ENCODE results near the gene PACRGL.

Gene PACRGL
- long read RNA-seq, donor 1, partial matches to known transcripts = 0 of 1 reads
- long read RNA-seq, donor 1, other reads (novel, unspliced or antisense) = 0 of 1 reads
- long read RNA-seq, donor 2, partial matches to known transcripts = 0 of 1 reads
- long read RNA-seq, donor 2, other reads (novel, unspliced or antisense) = 0 of 1 reads
- long read RNA-seq, donor 3 = 0 reads
- long read RNA-seq, donor 4, partial matches to known transcripts = 0 of 1 reads
- long read RNA-seq, donor 4, other reads (novel, unspliced or antisense) = 0 of 1 reads
- long read RNA-seq, donor 5 = 0 reads
- long read RNA-seq, donor 6, partial matches to known transcripts = 6 of 6 reads
- long read RNA-seq, donor 6, other reads (novel, unspliced or antisense) = 0 of 6 reads
- long read RNA-seq, donor 7, partial matches to known transcripts = 0 of 1 reads
- long read RNA-seq, donor 7, other reads (novel, unspliced or antisense) = 0 of 1 reads
- long read RNA-seq, donor 8 = 0 reads

DNA sequence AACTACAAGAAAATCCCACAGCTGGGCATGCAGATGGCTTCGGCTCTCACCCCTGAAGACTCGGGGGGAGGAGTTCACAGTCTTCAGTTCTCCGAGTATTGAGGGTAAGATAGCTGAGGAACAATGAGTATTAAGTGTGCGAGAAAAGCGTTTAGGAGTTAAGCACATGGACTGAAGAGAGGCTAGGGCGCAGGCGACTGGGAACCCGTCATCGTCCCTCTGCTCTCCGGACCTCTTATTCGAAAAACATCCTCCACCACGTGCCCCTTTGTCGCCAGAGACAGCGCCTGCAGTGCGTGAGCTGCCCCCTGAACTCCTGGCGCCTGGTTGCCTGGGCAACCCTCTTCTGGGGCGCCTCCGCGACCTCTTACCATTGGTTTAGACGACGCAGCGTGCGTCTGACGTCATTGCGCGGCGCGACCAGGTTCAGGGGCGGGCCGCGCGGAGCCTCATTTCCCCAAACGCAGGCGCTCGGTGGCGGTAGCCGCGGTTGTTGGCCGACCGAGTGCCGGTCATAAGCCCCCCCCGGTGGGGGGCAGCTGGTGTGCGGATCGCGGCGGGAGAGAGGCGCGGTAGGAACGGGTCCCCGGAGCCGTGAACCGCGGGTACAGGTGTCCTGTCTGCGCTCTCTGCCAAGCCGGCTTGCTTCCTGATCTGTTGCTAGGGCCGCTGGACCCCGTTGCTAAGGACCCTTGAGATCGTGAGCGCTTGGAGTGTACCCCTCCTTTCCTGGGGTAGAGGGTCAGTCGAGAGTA lies at the start of gene PACRGL:
TSS of gene PACRGL (plus strand) at position 452 of the 755 bp plus-strand sequence. CDS start 4,024 bp downstream, outside the sequence.
- DNase-seq = peak; percentile 94

DNA sequence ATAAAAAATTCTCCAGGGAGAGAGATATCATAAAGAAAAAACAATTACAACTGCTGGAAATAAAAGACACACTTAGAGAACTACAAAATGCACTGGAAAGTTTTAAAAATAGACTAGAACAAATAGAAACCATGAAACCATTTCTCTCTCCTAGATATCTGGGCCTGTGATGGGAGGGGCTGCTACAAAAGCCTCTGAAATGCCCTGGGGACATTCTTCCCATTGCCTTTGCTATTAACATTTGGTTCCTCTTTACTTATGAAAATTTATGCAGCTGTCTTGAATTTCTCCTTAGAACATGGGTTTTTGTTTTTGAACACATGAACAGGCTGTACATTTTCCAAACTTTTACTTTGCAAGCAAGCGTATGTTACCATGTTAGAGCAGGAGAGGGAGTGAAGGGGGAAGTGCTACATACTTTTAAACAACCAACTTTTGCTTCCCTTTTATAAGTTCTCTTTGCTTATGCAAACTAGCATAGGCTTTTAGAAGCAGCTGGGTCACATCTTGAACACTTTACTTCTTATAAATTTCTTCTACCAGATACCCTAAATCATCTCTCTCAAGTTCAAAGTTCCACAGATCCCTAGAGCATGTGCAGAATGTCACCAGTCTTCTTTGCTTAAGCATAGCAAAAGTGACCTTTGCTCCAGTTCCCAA lies 47.9 kb upstream of the PACRGL start:
- no peak for DNase-seq

DNA sequence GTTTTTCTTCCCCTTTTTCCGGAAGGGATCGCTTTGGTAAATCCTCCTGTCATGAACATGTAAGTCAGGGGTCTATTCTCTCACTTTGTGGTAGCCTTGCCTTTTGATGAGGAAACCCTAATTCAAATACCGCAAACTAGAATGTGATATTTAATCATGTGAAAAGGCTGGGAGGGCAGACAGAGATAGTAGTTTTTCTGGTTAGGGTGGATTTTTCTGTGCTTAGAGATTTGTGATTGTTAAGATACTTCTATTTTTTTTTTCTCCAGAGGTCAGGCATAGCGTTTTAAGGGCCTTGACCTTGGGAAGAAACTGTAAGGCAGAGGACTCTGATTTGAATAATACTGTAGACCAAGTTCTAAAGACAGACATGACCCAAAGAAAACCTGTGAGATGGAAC lies 41.8 kb upstream of the PACRGL start:
- no peak for DNase-seq

DNA sequence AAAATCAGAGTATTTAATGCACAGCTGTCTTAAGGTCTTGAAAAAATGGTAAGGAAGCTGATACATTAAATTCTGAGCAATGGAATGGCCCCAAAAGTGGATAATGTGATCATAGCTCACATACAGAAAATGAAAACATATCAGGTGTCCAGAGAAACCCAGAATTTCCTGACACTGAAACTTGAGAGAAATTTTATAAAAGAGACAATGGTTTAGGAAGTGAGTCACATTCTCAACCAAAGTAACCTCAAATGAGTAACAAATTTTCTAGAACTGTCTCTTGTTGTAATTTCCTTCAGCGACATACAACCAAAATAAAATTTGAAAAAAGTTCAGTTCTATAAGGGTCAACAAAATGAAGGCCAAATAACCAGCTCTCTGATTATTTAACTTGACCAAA lies 37.4 kb upstream of the PACRGL start:
- no peak for DNase-seq

DNA sequence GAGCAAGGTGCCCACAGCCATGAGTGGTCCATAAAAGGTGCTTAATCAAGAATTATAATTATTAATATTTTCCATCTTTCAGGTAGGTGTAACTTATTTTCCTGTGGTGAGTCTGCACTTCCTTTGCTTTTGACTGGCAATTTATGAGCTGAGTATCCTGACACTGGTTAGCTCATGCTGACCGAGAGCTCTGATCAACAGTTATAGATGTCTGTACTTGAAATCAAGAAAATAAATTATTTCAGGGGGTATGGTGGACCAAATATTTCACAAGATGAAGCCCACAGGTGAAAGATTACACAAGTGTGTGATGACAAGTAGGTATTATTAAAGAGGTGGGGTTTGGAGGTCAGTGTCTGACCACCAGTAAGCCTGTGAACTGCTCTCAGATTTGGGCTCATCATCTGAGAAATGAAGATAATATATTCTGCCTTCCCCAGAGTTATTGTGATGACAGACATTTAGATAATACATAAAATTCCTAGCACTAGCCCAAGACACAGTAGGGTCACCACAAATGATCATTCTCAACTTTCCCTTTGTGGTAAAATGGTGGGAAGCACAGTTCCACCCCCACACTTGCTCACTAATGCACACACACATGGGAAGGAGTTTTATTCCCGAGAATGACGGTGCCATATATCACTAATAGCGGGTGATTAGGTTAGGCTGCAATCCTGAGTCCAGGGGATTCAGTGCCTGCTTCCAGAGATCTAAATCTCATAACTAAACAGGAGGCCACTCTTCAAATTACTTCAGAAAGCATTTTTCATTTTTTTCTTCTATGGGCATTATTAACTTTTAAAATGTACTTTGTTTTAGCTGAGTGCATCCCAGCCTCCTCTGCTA lies 34.0 kb upstream of the PACRGL start:
- DNase-seq = no peak

DNA sequence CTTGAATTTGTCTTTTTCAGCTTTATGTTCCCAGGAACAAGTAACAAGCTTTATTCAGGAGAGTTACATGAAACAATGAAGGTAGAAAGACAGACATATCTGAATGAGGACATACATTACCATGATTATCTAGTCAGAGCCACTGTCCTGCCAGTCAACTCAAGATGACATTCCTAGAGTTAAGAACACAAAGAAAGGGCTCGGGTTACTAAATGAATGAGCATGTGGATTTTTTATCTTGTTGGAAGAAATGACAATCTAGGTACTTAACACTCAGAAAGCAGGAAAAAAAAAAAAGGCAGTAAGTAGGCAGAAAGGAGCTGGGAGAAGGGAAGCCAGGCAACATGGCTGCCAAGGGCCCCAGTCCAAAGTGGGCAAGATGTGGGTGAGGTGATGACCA lies 28.0 kb upstream of the PACRGL start:
- DNase-seq = no peak

DNA sequence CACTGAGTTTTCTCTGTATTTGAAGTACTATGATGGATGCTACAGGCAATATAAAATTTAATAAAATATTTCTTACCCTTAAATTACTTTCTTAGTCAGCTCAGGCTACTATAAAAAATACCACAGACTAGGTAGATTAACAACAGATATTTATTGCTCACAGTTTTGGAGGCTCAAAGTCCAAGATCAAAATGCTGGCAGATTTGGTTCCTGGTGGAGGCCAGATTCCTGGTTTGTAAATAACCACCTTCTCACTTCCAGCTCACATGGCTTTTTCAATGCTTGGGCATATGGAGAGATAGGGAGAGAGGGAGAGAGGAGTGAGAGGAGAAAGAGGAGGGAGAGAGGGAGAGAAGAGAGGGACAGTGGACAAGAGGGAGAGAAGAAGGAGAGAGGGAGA lies 24.5 kb upstream of the PACRGL start:
- no peak for DNase-seq

DNA sequence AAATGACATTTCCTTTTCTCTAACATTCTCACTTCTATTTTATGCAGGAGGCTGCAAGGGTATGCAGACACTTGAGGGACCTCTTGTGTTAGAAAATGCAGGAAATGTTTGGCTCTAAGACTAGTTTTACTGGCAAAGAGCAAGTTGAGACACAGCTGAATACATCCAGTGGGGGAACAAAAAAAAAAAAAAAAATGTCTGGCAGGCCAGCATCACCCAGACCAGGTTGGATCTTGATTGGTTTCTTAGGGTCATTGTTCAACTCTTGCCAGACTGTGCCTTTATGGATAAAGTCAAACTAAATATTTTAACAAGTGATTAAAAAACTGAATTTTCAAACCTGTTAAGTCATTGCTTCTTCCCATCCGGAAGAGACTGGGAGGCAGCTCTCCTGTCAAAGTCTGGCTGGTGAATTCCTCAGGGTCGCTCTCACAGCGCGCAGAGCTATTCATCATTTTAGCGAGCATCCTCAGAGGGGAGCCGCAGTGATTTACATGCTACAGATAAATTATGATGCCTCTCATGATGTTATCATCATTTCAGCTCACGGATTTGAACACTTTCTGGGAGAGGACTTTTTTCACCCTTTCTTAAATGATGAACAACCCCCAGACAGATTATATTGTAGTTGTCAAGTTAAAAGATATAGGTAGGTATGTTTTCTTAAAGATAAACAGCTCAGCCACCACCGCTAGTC lies 23.6 kb upstream of the PACRGL start:
- peak; percentile 26 for DNase-seq

DNA sequence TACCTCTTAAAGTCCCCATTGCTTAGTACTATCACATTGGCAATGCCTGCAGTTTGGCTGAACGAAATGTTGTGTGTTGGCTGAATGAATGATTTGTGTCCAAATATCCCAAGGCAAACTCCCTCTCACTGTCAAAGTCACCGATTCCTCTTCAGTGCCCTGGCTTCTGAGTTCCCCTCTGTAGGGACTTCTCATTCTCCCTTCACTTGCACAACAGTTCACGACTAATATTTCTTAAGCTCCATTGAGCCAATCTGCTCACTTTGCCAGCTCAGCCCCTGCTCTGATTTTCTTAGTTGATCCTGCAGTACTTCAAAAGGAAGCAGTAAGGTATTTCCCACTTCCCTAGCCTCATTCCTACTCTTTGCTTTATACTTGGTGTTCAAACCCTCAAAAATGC lies 21.9 kb upstream of the PACRGL start:
- DNase-seq = no peak

DNA sequence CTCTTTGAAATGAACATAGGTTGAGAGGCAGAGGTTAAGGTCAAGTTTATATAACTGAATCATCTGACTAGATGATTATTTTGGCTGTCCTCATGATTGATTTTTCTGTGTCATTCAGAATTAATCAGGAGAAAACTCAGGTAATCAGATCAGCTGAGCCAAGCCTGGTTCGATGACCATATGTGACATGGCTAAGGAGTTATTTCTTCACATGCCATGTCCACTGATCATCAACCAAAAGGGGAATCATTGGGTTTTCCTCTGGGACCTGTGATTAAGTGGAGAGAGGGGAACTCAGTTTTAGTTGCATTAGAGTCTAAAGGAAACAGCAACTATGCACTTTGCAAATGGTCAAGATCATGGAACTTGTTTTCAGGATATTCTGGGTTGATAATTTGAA lies 20.3 kb upstream of the PACRGL start:
- no peak for DNase-seq

DNA sequence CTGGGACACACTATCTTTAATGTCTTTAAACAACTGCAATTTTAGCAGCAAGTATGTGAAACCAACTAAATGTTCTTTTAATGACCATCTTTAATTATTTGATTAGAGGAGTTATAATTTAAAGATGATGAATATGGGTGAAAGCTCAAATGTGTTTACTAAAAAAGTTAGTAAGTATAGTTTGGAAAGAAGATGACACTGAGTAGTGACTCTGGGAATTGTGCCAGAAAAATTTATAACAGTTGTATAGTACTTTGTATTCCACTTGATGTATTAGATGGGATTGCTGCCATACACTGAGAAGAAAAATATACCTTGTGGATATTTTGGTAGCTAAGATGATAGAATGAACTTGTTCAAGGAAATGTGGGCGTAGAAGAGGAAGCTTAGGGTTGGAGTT lies 19.5 kb upstream of the PACRGL start:
- no peak for DNase-seq

DNA sequence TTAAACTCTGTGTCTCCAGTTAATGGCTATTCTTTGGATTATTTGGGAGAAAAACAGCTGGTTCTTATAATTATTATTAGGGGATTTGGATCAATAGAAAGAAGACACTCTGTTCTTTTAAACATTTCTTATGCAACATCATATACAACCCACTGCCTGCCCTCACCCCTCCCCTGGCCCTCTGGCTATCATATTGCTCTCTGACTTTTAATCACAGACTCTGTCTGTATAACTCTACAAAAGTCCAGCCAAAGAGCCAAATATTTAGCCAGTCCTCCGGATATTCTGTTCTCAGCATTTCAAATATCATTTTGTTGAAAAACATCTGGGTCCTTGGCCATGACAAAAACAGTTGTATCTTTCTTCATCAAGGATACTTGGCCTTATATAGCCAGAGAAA lies 19.0 kb upstream of the PACRGL start:
- no peak for DNase-seq

DNA sequence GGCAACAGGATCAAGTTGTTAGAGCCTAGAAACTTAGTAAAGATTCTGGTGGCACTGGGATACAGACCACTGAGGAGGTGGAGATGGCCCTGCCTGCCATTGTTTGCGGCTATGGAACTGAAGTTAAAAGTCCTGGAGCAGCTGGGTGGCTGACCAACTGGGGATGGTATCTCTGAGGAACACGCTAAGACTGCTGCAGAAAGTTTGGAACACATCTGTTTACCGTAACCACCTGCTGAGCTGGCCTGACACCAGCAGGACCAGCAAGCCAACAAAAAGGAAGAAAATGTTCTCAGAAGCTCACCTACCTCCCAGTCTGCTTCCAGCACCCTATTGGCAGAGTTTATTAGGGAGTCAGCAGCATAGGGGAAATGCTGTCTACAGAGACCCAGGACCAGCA lies 17.4 kb upstream of the PACRGL start:
- no peak for DNase-seq

DNA sequence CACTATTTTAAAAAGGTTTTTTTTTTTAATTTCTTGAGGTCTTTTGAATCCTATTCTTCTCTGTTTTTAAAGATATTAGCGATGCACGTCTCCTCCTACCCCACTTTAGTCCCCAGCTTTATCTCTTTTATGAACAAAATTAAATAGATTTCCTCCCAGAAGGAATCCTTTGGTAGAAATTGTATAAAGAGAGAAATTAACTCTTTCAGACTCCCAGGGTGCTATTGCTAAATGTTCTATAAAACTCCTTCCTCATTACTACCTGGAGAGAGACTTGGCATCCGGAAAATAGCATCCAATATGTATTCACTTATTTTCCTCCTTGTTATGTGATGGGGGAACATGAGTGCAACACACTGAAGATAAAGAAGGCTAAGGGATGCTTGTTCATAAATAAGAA lies 16.5 kb upstream of the PACRGL start:
- DNase-seq = no peak

DNA sequence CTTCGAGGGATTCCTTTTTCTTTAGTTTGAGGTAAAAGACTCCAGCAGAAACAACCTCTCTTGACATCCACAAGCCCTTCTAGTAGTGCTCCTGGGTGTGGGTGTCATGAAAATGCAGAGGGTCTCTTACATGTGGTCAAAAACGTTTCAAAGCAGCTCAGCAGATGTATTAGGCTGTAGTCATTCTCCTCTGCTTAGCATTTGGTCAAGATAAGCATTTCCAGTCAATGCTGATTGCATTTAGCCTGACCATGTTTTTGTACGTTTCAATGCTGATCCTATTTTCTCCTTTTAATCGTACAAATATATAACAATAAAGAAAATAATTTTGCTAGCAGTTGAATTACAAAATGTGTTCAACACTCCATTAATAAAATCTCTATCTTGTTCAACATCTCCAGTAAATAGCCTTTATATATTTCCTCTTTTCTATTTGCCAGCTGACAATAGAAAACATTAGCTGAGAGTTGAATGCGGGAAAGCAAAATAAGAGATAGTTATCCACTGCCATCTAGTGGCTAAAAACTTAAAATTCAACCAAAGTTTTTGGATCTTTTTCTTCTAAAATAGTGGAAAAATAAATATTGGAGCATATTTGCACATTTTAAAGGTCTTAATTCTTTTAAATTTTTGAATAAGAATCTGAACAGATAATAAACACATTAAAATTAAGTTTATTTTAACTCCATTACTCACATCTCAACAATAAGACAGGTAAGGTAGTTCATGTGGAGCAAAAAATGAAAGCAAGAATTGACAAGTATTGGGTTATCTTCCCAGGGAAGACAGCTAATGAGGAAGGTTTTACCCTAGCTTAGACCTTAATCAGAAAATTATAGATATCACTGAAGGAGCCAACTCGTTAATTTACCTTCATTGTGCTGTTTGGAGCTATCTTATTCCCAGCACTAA lies 15.2 kb upstream of the PACRGL start:
- DNase-seq = no peak

DNA sequence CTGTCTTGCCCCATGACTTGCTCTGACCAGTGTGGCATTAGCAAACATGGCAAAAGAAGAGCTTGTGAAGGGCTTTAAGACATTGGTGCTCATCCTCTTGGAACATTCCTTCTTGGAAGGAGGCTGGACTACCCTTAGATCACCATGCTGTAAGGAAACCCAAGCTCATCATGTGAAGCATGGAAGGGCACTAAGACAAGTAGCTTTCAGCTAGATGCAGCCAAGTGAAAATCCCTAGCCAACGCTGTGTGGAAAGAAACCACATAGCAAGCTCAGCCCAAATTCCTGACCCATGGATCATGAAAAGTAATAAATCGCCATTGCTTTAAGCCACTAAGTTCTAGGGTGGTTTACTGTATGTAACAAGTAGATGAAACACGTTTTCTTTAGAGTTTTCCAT lies 12.4 kb upstream of the PACRGL start:
- no peak for DNase-seq

DNA sequence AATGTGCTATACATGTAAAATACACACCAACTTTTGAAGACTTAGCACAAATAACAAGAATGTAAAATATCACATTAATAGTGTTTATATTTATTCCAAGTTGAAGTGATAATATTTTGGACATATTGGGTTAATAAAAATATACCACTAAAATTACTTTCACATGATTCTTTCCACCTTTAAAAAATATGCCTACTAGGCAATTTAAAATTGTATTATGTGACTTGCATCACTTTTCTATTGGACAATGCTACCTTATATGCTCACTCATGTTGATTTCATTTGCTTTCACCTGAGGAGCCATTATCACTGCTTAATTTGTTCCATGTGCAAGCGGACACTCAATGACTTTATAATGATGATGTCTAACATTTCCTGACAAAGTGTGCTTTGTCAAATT lies 3.4 kb upstream of the PACRGL start:
- DNase-seq = no peak

DNA sequence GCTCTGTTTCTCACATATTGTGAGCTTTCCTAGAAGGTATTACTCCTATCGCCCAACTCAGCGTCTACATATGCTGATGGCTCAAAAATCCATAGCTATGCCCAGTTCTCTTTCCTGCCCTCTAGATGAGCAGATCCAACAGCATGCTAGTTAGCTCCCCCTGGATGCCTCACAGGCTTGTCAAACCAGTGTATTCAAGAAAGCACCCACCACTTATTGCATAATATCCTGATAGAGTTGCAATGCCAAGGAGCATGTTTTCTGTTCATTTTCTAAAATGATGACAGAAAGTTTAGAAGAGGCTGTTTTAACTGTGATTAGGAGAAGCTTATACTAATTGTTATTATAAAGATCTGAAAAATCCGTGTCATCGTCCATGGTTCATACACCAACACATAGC lies 1.9 kb upstream of the PACRGL start:
- DNase-seq = no peak

DNA sequence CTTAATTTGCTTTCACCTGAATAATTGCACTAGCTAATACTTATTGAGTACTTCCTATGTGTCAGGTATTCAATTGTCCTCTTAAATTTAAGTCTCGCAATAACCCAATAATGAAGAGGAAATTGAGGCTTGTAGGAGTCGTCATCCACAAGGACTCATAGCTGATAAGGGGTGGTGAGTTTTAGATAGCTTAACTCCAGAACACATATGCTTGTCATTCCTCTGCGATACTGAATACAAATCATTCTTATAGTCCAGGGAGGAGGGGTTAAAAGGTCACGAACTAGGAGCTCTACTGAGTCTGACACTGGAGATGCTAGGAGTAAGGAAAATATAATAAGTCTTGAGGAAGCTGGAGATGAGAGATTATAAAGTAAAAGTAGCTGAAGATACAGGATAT lies 1.4 kb upstream of the PACRGL start:
- DNase-seq = no peak

DNA sequence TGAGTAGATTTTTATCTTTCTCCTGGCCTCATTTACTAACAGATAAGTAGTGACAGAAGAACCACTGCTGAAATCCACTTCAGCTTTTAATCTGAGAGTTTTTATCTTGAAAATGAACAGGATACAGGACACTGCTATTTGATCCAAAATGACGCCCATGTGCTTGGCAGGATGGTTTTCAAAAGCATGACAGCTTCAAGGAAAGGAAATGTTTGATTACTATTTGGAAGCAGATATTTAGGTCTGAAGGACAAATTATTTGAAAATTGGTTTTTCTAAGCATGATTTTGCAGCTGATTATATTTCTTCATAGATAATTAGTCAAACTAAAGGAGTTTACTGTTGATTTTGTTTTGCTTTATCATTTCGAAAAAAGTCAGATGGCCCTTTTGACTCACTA lies 11.1 kb downstream of the PACRGL start:
- no peak for DNase-seq

DNA sequence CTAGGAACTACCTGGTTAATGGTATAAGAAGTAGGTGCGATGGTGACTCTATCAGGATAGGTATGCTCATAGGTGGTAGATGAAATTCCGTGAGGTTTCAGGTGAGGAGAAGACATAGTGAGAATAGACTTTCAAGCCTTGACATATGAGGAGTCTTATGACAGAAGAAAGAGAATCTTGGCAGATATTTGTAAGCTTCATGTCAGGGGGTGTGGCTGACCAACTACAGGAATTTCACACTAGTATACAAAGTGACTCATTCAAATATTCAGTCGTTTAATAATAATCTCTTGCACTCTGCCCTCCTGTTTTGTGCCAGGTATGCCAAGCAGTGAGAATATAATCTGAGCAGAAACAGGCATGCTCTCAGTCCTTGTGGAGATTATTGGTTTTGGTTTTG lies 22.8 kb downstream of the PACRGL start:
- DNase-seq = no peak

Data from right kidney (tissue), 9 donors.